H1 (cell line): ENCODE results near the gene NHLH2. TPM values are rescaled to one million over a fixed set of nuclear protein-coding genes. Genes with fewer than 3 reads are reported as not detected.

Experiments
- CTCF ChIA-PET: fragments of 300-600 bp; sonication (Branson Sonifier 250); formaldehyde crosslinking; loops from one replicate; lab custom pipeline; 2021; ENCODE audit not compliant: partially characterized antibody; lab: Charles Lee
- POLR2A ChIA-PET: fragments of 300-600 bp; sonication (Branson Sonifier 250); formaldehyde crosslinking; loops from one replicate; lab custom pipeline; 2021; ENCODE audit warnings: inconsistent platforms; ENCODE audit not compliant: partially characterized antibody; lab: Charles Lee
- DNase-seq, 2 experiments: peaks; one replicate each; pipeline versions ENCODE4 v3.0.0 to v3.0.0-alpha.2; 2010 to 2022; ENCODE audit warnings: low spot score in 2 of 2, low read depth in 1 of 2, mixed read lengths in 1 of 2
- FAIRE-seq: peaks from 2 replicates; lab custom pipeline; 2011; peaks lifted over from hg19 to GRCh38; lab: Jason Lieb, UNC
- H2AFZ ChIP-seq: 2 replicates; pipeline ENCODE4 v1.8.1; 2012; ENCODE audit warnings: low read length, inconsistent platforms
- H2AK5ac ChIP-seq: 2 replicates; pipeline ENCODE4 v1.6.1; 2013; ENCODE audit warnings: low read depth, low read length
- H2BK120ac ChIP-seq: replicated peaks from 2 replicates; pipeline ENCODE3; 2013; ENCODE audit warnings: low read depth, low read length, inconsistent platforms
- H2BK12ac ChIP-seq: 2 replicates; pipeline ENCODE4 v1.6.1; 2013; ENCODE audit warnings: low read depth, low read length
- H2BK15ac ChIP-seq: 2 replicates; pipeline ENCODE4 v1.6.1; 2013; ENCODE audit warnings: low read length
- H2BK20ac ChIP-seq: 2 replicates; pipeline ENCODE4 v1.6.1; 2013; ENCODE audit warnings: low read length
- H2BK5ac ChIP-seq: 2 replicates; pipeline ENCODE4 v1.6.1; 2013; ENCODE audit warnings: low read depth, low read length
- H3K14ac ChIP-seq: 2 replicates; pipeline ENCODE4 v1.6.1; 2013; ENCODE audit warnings: inconsistent platforms; ENCODE audit not compliant: insufficient read length
- H3K18ac ChIP-seq: 2 replicates; pipeline ENCODE4 v1.6.1; 2013; ENCODE audit warnings: low read length; ENCODE audit errors: extremely low read depth
- H3K23ac ChIP-seq: 2 replicates; pipeline ENCODE4 v1.6.1; 2013; ENCODE audit warnings: inconsistent platforms; ENCODE audit not compliant: insufficient read length
- H3K23me2 ChIP-seq: 2 replicates; pipeline ENCODE4 v1.6.1; 2013; ENCODE audit warnings: low read depth, low read length
- H3K27ac ChIP-seq: 2 replicates; pipeline ENCODE4 v1.6.1; 2011; ENCODE audit warnings: low read depth, low read length, inconsistent platforms
- H3K27me3 ChIP-seq, 4 experiments: replicated peaks in 1 of 4; 1 replicate in 1 of 4; 2 replicates in 3 of 4; pipeline versions ENCODE4 v1.6.1 to v1.8.1; 2011 to 2013; ENCODE audit warnings: low read length in 3 of 4, mild to moderate bottlenecking in 3 of 4, inconsistent platforms in 2 of 4, mixed read lengths in 2 of 4, moderate library complexity in 1 of 4; ENCODE audit not compliant: control insufficient read depth in 3 of 4, insufficient read depth in 3 of 4; ENCODE audit errors: extremely low read depth in 1 of 4
- H3K36me3 ChIP-seq, 4 experiments: 2 replicates each; pipeline versions ENCODE4 v1.6.1 to v1.8.1; 2011 to 2013; ENCODE audit warnings: mild to moderate bottlenecking in 4 of 4, low read length in 3 of 4, moderate library complexity in 2 of 4, control low read depth in 1 of 4, inconsistent platforms in 1 of 4; ENCODE audit not compliant: insufficient read depth in 4 of 4, control insufficient read depth in 2 of 4
- H3K4ac ChIP-seq: replicated peaks from 2 replicates; pipeline ENCODE3; 2013; ENCODE audit warnings: low read length, low read depth, mixed read lengths, inconsistent platforms; ENCODE audit not compliant: insufficient read length
- H3K4me1 ChIP-seq, 4 experiments: replicated peaks in 1 of 4; 1 replicate in 1 of 4; 2 replicates in 3 of 4; pipeline versions ENCODE4 v1.6.1 to v1.8.1; 2011 to 2013; ENCODE audit warnings: low read length in 3 of 4, inconsistent platforms in 2 of 4, mixed read lengths in 1 of 4; ENCODE audit not compliant: insufficient read depth in 4 of 4, control insufficient read depth in 3 of 4
- H3K4me2 ChIP-seq, 2 experiments: 2 replicates each; pipeline versions ENCODE4 v1.6.1 to v1.8.1; 2011 to 2013; ENCODE audit warnings: low read depth in 2 of 2, low read length in 2 of 2, control low read depth in 1 of 2, inconsistent platforms in 1 of 2, mild to moderate bottlenecking in 1 of 2; ENCODE audit not compliant: insufficient read depth in 1 of 2
- H3K4me3 ChIP-seq, 4 experiments: fragments of 200-600, 300-600 bp in 1 of 4; sonication (generic), shearing (Covaris generic), sonication (Bioruptor Twin) in 1 of 4; 2 replicates each; pipeline versions ENCODE4 v1.5.1 to v1.8.1; 2011 to 2016; ENCODE audit warnings: low read length in 4 of 4, low read depth in 3 of 4, control low read depth in 2 of 4, inconsistent platforms in 2 of 4, mild to moderate bottlenecking in 2 of 4, mixed read lengths in 1 of 4, moderate library complexity in 1 of 4; ENCODE audit not compliant: insufficient read depth in 2 of 4; ENCODE audit errors: extremely low read depth in 1 of 4
- H3K56ac ChIP-seq: replicated peaks from 2 replicates; pipeline ENCODE3; 2013; ENCODE audit warnings: low read depth, mild to moderate bottlenecking, mixed read lengths, low read length, inconsistent platforms; ENCODE audit not compliant: insufficient read length
- H3K79me1 ChIP-seq: 2 replicates; pipeline ENCODE4 v1.6.1; 2013; ENCODE audit warnings: low read depth, low read length, control low read depth
- H3K79me2 ChIP-seq, 2 experiments: 2 replicates each; pipeline versions ENCODE4 v1.6.1 to v1.8.1; 2012 to 2013; ENCODE audit warnings: low read length in 2 of 2, mild to moderate bottlenecking in 2 of 2, inconsistent platforms in 1 of 2; ENCODE audit not compliant: insufficient read depth in 2 of 2, control insufficient read depth in 1 of 2
- H3K9ac ChIP-seq, 4 experiments: replicated peaks in 1 of 4; 1 replicate in 1 of 4; 2 replicates in 3 of 4; pipeline versions ENCODE4 v1.6.1 to v1.8.1; 2011 to 2013; ENCODE audit warnings: low read depth in 3 of 4, low read length in 3 of 4, control low read depth in 2 of 4, mild to moderate bottlenecking in 2 of 4, moderate library complexity in 2 of 4, inconsistent platforms in 1 of 4; ENCODE audit errors: extremely low read depth in 1 of 4
- H3K9me3 ChIP-seq, 2 experiments: 2 replicates each; pipeline versions ENCODE4 v1.6.1 to v1.8.1; 2012 to 2013; ENCODE audit warnings: mild to moderate bottlenecking in 2 of 2, moderate library complexity in 2 of 2, control low read depth in 1 of 2, inconsistent platforms in 1 of 2, low read depth in 1 of 2, low read length in 1 of 2, mixed read lengths in 1 of 2; ENCODE audit not compliant: insufficient read depth in 2 of 2
- H4K20me1 ChIP-seq, 2 experiments: replicated peaks in 1 of 2; 2 replicates each; pipeline versions ENCODE3 to v1.8.1; 2011 to 2013; ENCODE audit warnings: inconsistent platforms in 2 of 2, low read length in 2 of 2, mild to moderate bottlenecking in 1 of 2; ENCODE audit not compliant: insufficient read depth in 2 of 2, control insufficient read depth in 1 of 2
- H4K5ac ChIP-seq: 2 replicates; pipeline ENCODE4 v1.6.1; 2013; ENCODE audit warnings: low read length, low read depth, mixed read lengths, inconsistent platforms; ENCODE audit not compliant: insufficient read length
- H4K8ac ChIP-seq: 2 replicates; pipeline ENCODE4 v1.8.0; 2013; ENCODE audit warnings: mild to moderate bottlenecking, moderate library complexity, low read length, inconsistent platforms; ENCODE audit not compliant: insufficient read depth; ENCODE audit errors: extremely low read depth
- H4K91ac ChIP-seq: replicated peaks from 2 replicates; pipeline ENCODE3; 2013; ENCODE audit warnings: low read length, mixed read lengths, inconsistent platforms; ENCODE audit not compliant: insufficient read length
- CREB1 ChIP-seq: IDR thresholded peaks from 2 replicates; pipeline ENCODE4 v1.6.1; 2012; ENCODE audit warnings: inconsistent platforms
- GABPA ChIP-seq: IDR thresholded peaks from 2 replicates; pipeline ENCODE4 v1.6.1; 2011; ENCODE audit warnings: mild to moderate bottlenecking, low read length, moderate library complexity, borderline replicate concordance; ENCODE audit not compliant: insufficient read depth
- SUZ12 ChIP-seq: fragments of 200-600 bp; sonication (generic); IDR thresholded peaks from 2 replicates; pipeline ENCODE4 v1.6.1; 2012; ENCODE audit warnings: mild to moderate bottlenecking, inconsistent platforms, low read length, moderate library complexity, mixed read lengths
- WGBS, 2 experiments: shearing (Covaris generic) in 1 of 2; methylation state at CpG; one replicate each; pipeline versions ENCODE4 v1.1.6 to v1.1.7; 2013 to 2015; ENCODE audit warnings: low lambda C conversion rate in 2 of 2, mixed read lengths in 2 of 2, inconsistent platforms in 1 of 2, low coverage in 1 of 2, missing lambda C conversion rate in 1 of 2; ENCODE audit not compliant: insufficient replicate concordance in 2 of 2, insufficient coverage in 1 of 2, insufficient read length in 1 of 2; ENCODE audit errors: extremely low coverage in 1 of 2, missing lambda C conversion rate in 1 of 2; 5-methylcytosine and 5-hydroxymethylcytosine counted together
- polyA plus RNA-seq, 7 experiments: library from polyadenylated mRNA; depleted of rRNA in 3 of 7; stranded (reverse) in 5 of 7; unstranded in 2 of 7; fragments of >200 nt in 5 of 7; fragments of 200-250 nt in 2 of 7; gene quantifications; 1 replicate in 5 of 7; 2 replicates in 1 of 7; 4 replicates in 1 of 7; pipeline versions ENCODE4 v1.2.1 to v1.2.3, GENCODE V29; 2011 to 2013; ENCODE audit warnings: missing spikeins in 2 of 7, mixed read lengths in 2 of 7
- total RNA-seq: library from RNA; stranded (reverse); fragmentation: NEBNext Ultra II Directional; extraction: Animal tissue kit (Norgen Biotek cat#: 25700); gene quantifications from 2 replicates; pipeline ENCODE4 v1.2.1, GENCODE V29; 2021

NHLH2 gene
- total and polyA plus RNA-seq, 2 of the 8 experiments (the other 6 are each of a cell fraction or from before 2014, with no cell fraction given), result 0.92 to 1.1 TPM

GRCh38 chr1:115890580-115890979 lies 49.7 kb upstream of the NHLH2 start:
- Histone ChIP-seq H2AFZ (no peak overlapping the region), H3K4me1 (no peaks in the 10 kb centered on the region), H3K56ac (no peak overlapping the region), H3K27ac (no peak overlapping the region; the same call in 1 of the 2 replicates), H4K5ac (no peak overlapping the region), H3K4me2 (no peak overlapping the region), H3K79me1 (no peaks in the 10 kb centered on the region), H3K27me3 (no peaks in the 10 kb centered on the region), H2BK12ac (no peak overlapping the region), H4K8ac (no peak overlapping the region), H2BK120ac (no peak overlapping the region), H3K36me3 (no peaks in the 10 kb centered on the region), H3K9ac (no peak overlapping the region), H4K91ac (no peak overlapping the region), H3K4me3 (no peak overlapping the region), H2BK15ac (no peak overlapping the region), H2AK5ac (no peak overlapping the region), H3K9me3 (no peaks in the 10 kb centered on the region), H4K20me1 (no peaks in the 10 kb centered on the region), H2BK5ac (no peak overlapping the region), H3K18ac (no peak overlapping the region), H3K14ac (no peak overlapping the region), H3K23ac (no peak overlapping the region), H3K23me2 (no peaks in the 10 kb centered on the region), H2BK20ac (no peak overlapping the region), H3K79me2 (no peaks in the 10 kb centered on the region), H3K4ac (no peak overlapping the region)
- ChIA-PET POLR2A (no interaction called here), CTCF (interaction anchor here (1.2 to 1.8 kb wide), 2 partner anchors 11 to 81 kb away, joined by 3 to 6 read pairs; no protein-coding TSS in a partner anchor)
- DNase-seq (no peak), FAIRE-seq (no peak)
- 68% methylated on average over 4 of the region's 4 CpGs; no CpG with 5 or more reads in 1 of the 2 experiments for WGBS, 2 experiments
- TF ChIP-seq GABPA (no peak), SUZ12 (no peak), CREB1 (no peak)
